ENCODE data around the gene ASTN2. TPM values are rescaled to one million over a fixed set of nuclear protein-coding genes. Genes with fewer than 3 reads are reported as not detected.

The ASTN2 gene
- polyA plus RNA-seq, 1 experiment = 6.6 TPM

DNA sequence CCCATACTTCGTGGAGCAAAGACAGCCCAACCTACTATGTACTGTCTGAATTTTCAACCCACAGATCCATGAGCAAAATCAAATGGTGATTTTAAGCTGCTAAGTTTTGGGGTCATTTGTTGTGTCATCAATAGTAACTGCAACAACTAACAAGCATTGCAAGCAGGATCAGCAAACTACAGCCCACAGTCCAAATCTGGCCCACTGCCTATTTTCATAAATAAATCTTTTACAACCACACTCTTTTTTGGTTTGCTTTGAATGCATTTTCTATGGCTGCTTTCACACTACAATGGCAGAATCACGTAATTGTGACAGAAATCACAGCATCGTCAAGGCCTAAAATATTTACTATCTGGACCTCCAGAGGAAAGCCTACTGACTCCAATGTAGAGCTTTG lies 964.9 kb downstream of the ASTN2 start:
- no peak for DNase-seq (ENCODE audit: low read depth, low spot score)
- TF ChIP-seq, protein P1, sequence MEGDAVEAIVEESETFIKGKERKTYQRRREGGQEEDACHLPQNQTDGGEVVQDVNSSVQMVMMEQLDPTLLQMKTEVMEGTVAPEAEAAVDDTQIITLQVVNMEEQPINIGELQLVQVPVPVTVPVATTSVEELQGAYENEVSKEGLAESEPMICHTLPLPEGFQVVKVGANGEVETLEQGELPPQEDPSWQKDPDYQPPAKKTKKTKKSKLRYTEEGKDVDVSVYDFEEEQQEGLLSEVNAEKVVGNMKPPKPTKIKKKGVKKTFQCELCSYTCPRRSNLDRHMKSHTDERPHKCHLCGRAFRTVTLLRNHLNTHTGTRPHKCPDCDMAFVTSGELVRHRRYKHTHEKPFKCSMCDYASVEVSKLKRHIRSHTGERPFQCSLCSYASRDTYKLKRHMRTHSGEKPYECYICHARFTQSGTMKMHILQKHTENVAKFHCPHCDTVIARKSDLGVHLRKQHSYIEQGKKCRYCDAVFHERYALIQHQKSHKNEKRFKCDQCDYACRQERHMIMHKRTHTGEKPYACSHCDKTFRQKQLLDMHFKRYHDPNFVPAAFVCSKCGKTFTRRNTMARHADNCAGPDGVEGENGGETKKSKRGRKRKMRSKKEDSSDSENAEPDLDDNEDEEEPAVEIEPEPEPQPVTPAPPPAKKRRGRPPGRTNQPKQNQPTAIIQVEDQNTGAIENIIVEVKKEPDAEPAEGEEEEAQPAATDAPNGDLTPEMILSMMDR (IDR thresholded peaks at IDR 0.05; ENCODE audit: low read depth, low read length) = no peak
- POLR2A ChIA-PET = no interaction called here
- Histone ChIP-seq H3K4me3 (ENCODE audit: low read depth, low read length) (no peak overlapping the region), H3K9me3 (ENCODE audit: control insufficient read depth, insufficient read depth, low read length) (no peaks in the 10 kb centered on the region), H3K27me3 (ENCODE audit: control insufficient read depth, insufficient read depth, low read length) (no peaks in the 10 kb centered on the region), H3K27ac (ENCODE audit: low read depth, low read length) (no peak overlapping the region)
- CTCF ChIA-PET = no interaction called here

DNA sequence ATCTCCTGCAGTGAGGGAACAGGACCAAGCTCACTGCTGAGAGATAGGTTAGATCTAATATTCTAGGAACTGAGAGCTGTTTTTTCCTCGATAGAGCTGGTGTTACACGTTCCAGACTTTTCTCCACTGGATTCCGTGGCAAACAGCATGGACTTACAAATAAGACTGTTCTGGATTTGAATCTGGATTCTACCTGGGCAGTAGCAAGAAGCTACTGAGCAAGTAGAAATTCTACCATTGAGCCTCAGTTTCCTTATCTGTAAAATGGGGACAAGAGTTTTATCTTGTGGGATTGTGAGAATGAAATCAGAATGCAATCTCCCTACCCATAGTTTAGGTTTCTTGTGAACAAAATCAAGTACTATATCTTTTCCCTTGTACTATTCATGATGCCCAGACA lies 966.4 kb downstream of the ASTN2 start:
- ChIA-PET POLR2A (no interaction called here), CTCF (no interaction called here)
- no peaks in the 10 kb centered on the region for H3K9me3 ChIP-seq (ENCODE audit: control insufficient read depth, insufficient read depth, low read length)
- TF ChIP-seq, protein P1 (IDR thresholded peaks at IDR 0.05; ENCODE audit: low read depth, low read length) = no peak
- DNase-seq (ENCODE audit: low read depth, low spot score) = no peak
- no peak overlapping the region for H3K27ac ChIP-seq (ENCODE audit: low read depth, low read length)
- H3K27me3 ChIP-seq (ENCODE audit: control insufficient read depth, insufficient read depth, low read length) = no peaks in the 10 kb centered on the region
- no peak overlapping the region for H3K4me3 ChIP-seq (ENCODE audit: low read depth, low read length)

DNA sequence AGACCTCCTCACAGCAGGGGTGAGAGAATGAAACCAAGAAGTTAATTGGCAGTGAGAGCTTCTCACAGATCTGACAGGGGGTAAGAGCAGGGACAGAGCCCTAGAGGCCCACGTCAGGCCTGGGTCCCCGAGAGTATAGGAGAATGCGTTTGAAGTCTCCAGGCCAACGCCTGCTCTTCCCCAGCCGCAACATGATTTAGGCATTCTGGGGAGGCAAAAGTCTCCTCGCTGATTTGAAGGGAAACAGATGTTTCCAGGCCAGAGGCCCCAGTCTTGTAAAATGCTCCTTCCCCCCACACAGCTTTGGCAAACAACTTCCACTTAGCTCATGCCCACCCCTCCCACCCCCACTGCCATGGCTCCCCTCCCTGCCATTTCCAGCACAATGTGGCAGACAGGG lies 966.9 kb downstream of the ASTN2 start:
- POLR2A ChIA-PET = no interaction called here
- no peak overlapping the region for H3K4me3 ChIP-seq (ENCODE audit: low read depth, low read length)
- H3K9me3 ChIP-seq (ENCODE audit: control insufficient read depth, insufficient read depth, low read length) = no peaks in the 10 kb centered on the region
- H3K27me3 ChIP-seq (ENCODE audit: control insufficient read depth, insufficient read depth, low read length) = no peaks in the 10 kb centered on the region
- H3K27ac ChIP-seq (ENCODE audit: low read depth, low read length) = no peak overlapping the region
- CTCF ChIA-PET = no interaction called here
- DNase-seq (ENCODE audit: low read depth, low spot score) = no peak
- TF ChIP-seq, protein P1 (IDR thresholded peaks at IDR 0.05; ENCODE audit: low read depth, low read length) = no peak

DNA sequence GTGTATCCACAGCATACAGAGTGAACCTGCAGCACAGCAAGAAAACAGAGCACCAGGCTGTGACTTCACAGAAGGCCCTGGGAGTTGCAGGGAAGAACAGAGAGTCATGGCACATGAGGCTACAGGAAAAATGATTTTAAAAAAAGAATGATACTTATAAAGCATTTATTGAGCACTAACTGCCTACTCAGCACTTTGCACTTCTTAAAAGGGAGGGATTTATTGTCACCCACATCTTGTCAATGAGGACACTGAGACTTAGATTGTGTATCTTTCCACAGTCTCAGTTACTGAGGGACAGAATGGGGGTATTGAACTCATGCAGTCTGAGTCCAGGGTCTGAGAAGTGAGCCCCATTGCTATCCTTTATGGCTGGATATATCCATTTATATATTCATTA lies 972.3 kb downstream of the ASTN2 start:
- ChIA-PET CTCF (no interaction called here), POLR2A (no interaction called here)
- DNase-seq (ENCODE audit: low read depth, low spot score) = no peak
- H3K27ac ChIP-seq (ENCODE audit: low read depth, low read length) = no peak overlapping the region
- H3K9me3 ChIP-seq (ENCODE audit: control insufficient read depth, insufficient read depth, low read length) = no peaks in the 10 kb centered on the region
- H3K4me3 ChIP-seq (ENCODE audit: low read depth, low read length) = no peak overlapping the region
- TF ChIP-seq, protein P1 (IDR thresholded peaks at IDR 0.05; ENCODE audit: low read depth, low read length) = no peak
- H3K27me3 ChIP-seq (ENCODE audit: control insufficient read depth, insufficient read depth, low read length) = no peaks in the 10 kb centered on the region

DNA sequence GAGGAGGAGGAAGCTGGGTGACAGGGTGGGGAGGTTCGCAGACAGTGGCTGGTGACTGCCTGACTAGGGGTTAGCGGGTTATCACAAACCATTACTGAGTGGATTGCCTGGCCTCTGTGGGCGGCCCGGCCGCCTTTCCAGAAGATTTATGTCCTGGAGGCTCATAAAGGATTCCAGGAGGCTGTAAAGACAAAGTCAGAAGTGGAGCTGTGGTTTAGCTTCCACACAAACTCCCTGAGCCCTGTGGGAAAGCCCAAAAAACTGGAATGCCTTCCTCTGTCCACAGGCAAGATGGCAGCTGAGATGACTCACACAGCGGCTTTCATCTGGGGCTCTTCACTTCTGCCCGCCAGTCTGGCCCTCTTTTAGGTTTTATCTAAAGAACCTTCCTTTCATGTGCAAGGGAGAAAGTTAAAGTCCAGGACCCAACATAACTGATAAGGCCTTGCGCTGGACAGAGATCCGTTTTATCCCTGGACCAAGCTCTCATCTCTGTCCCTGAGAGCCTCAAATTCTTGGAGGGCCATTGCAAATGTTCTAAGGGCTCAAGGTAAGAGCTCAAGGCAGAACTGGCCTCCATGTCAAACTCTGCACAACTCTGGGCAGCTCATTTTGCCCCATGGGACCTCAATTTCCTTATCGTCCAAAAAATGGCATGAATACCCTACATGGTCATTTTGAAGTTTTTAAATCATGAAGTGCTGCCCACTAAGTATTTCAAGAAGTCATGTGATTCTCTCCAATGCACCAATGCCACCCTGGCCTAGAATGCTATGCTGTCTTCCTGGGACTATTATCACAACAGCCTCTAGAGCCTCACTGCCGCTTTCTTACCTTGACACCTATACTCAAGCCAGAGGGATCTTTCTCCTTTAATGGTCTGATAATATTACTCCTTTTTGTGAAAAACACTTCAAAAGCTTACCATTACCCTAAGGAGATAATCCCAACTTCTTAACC lies 977.2 kb downstream of the ASTN2 start:
- Histone ChIP-seq H3K4me3 (ENCODE audit: low read depth, low read length) (no peak overlapping the region), H3K9me3 (ENCODE audit: control insufficient read depth, insufficient read depth, low read length) (no peaks in the 10 kb centered on the region), H3K27ac (ENCODE audit: low read depth, low read length) (no peak overlapping the region), H3K27me3 (ENCODE audit: control insufficient read depth, insufficient read depth, low read length) (no peaks in the 10 kb centered on the region)
- CTCF ChIA-PET = no interaction called here
- POLR2A ChIA-PET = interaction anchor here (0.7 to 1.1 kb wide), 2 partner anchors 9 to 89 kb away, joined by 3 read pairs; no protein-coding TSS in a partner anchor
- DNase-seq (ENCODE audit: low read depth, low spot score) = no peak
- TF ChIP-seq, protein P1 (IDR thresholded peaks at IDR 0.05; ENCODE audit: low read depth, low read length) = no peak

All from AG04450 (cell line).